ENCODE data around the gene PALLD.

DNA sequence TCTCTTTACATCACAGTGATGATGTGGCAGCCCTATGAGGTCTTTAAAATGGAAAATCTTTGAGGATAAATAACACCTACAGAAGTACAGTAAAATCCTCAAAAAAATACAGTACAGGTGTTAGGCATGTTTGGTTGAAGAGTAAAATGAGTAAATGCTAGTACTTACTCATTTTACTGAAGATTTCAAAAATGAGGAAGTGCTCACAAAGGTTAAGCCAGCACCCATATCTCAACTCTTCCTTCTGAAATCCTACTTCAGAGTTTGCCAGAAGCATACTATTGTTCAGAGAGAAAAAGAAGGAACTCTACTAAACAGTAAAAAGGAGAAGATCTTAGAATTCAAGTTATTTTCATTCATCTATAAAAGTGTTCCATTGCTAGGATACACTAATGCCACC lies 382.3 kb downstream of the PALLD start:
- TF ChIP-seq, protein P1, sequence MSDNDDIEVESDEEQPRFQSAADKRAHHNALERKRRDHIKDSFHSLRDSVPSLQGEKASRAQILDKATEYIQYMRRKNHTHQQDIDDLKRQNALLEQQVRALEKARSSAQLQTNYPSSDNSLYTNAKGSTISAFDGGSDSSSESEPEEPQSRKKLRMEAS (IDR thresholded peaks at IDR 0.05; ENCODE audit: insufficient read depth, insufficient read length): no peak
- TF ChIP-seq, protein P2, sequence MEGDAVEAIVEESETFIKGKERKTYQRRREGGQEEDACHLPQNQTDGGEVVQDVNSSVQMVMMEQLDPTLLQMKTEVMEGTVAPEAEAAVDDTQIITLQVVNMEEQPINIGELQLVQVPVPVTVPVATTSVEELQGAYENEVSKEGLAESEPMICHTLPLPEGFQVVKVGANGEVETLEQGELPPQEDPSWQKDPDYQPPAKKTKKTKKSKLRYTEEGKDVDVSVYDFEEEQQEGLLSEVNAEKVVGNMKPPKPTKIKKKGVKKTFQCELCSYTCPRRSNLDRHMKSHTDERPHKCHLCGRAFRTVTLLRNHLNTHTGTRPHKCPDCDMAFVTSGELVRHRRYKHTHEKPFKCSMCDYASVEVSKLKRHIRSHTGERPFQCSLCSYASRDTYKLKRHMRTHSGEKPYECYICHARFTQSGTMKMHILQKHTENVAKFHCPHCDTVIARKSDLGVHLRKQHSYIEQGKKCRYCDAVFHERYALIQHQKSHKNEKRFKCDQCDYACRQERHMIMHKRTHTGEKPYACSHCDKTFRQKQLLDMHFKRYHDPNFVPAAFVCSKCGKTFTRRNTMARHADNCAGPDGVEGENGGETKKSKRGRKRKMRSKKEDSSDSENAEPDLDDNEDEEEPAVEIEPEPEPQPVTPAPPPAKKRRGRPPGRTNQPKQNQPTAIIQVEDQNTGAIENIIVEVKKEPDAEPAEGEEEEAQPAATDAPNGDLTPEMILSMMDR (IDR thresholded peaks at IDR 0.05; ENCODE audit: extremely low read depth in 1 of 2, insufficient read depth in 1 of 2, low read depth in 1 of 2, low read length in 2 of 2): no peak
- TF ChIP-seq POLR2A (IDR thresholded peaks at IDR 0.05; ENCODE audit: low read depth, low read length): no peak

Data from endothelial cell of umbilical vein (primary cell).